Activated CD4-positive, alpha-beta T cell treated with anti-CD3 and anti-CD28 coated beads, Interleukin-2, amount 10 ng/mL, durations not matched to agents 7 days and 5 days (primary cell): ENCODE data around the gene ELAVL3. TPM values are rescaled to one million over a fixed set of nuclear protein-coding genes. Genes with fewer than 3 reads are reported as not detected.

Source experiments
- CTCF ChIA-PET: fragments of 350-600 bp; sonication (Branson Sonifier 250); formaldehyde crosslinking; loops from one replicate; lab custom pipeline; 2021; ENCODE audit warnings: antibody characterized with exemption; lab: Charles Lee
- POLR2A ChIA-PET: fragments of 350-600 bp; sonication (Branson Sonifier 250); formaldehyde crosslinking; loops from one replicate; lab custom pipeline; 2021; ENCODE audit warnings: antibody characterized with exemption; lab: Charles Lee
- DNase-seq: peaks from one replicate; pipeline ENCODE4 v3.0.0-alpha.2; 2020
- H3K27ac Mint-ChIP-seq: one replicate; pipeline ENCODE4 v1.8.0; 2021; ENCODE audit warnings: mild to moderate bottlenecking, moderate library complexity, mixed read lengths
- H3K27me3 Mint-ChIP-seq: one replicate; pipeline ENCODE4 v1.8.0; 2021; ENCODE audit warnings: mixed read lengths
- H3K36me3 Mint-ChIP-seq: one replicate; pipeline ENCODE4 v1.8.0; 2021; ENCODE audit warnings: low read depth, mixed read lengths
- H3K4me1 Mint-ChIP-seq: one replicate; pipeline ENCODE4 v1.8.0; 2021; ENCODE audit warnings: mixed read lengths
- H3K4me3 Mint-ChIP-seq: one replicate; pipeline ENCODE4 v1.8.0; 2021; ENCODE audit warnings: mild to moderate bottlenecking, moderate library complexity, mixed read lengths
- H3K9me3 Mint-ChIP-seq: one replicate; pipeline ENCODE4 v1.8.0; 2021; ENCODE audit warnings: mixed read lengths
- total RNA-seq, 2 experiments: library from RNA; stranded (reverse); gene quantifications; one replicate each; pipeline ENCODE4 v1.2.3, GENCODE V29; 2021

The ELAVL3 gene
- total RNA-seq, 2 experiments from 2014 or later = 0.50 TPM; not detected in 1

DNA sequence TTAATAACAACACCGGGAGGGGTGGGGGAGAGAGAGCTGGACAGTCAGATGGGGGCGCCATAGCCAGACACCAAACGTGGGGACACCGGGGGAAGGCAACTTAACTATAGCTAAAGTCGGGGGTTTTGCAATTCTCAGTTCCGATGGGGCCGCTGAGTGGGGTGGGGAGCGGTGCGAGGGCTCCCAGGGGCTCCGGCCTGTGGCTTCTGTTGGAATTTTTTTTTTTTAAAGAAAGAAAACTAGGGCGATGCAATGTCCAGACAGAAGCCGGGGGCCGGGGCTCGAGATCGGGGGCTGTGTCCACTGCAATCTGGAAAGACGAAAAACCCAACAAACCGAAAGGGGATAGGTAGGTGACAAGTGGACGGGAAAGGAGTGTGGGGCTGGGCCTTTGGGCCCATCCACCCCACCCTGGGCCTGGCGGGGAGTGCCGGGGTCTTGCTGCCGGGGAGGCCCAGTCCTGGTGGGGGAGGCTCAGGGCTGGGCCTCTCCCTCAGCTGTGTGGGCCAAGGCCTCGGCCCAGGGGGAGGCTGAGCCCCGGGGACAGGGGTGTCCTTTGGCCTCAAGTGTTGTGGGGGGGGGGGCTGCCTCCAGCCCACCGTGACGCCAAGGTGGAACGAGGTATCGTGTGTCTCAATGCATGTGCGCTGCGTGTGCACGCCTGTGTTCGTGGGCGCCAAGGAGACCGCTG is 28.1 kb downstream of the ELAVL3 start:
- H3K4me1 Mint-ChIP-seq = no peaks in the 10 kb centered on the region
- ChIA-PET POLR2A (interaction anchor here (0.6 to 0.7 kb wide), 2 partner anchors 23 to 935 kb away, joined by 5 to 8 read pairs; no protein-coding TSS in a partner anchor), CTCF (interaction anchor here (0.5 to 1.6 kb wide), 3 partner anchors 18 to 233 kb away, joined by 3 to 7 read pairs (median 6); partner anchors contain the start of gene ODAD3)
- no peak for DNase-seq
- no peak overlapping the region for H3K4me3 Mint-ChIP-seq
- H3K9me3 Mint-ChIP-seq = no peaks in the 10 kb centered on the region
- no peaks in the 10 kb centered on the region for H3K27me3 Mint-ChIP-seq
- peaks cover 2% of the 10 kb centered on the region for H3K36me3 Mint-ChIP-seq
- H3K27ac Mint-ChIP-seq = no peak overlapping the region

GRCh38 chr19:11451871-11452619 is 28.8 kb downstream of the ELAVL3 start:
- Mint-ChIP-seq H3K4me1 (no peaks in the 10 kb centered on the region), H3K4me3 (no peak overlapping the region), H3K9me3 (no peaks in the 10 kb centered on the region), H3K27me3 (no peaks in the 10 kb centered on the region), H3K36me3 (peaks cover 2% of the 10 kb centered on the region), H3K27ac (no peak overlapping the region)
- DNase-seq = no peak
- ChIA-PET POLR2A (interaction anchor here (0.6 to 0.7 kb wide), 3 partner anchors 23 to 934 kb away, joined by 3 to 8 read pairs (median 5); no protein-coding TSS in a partner anchor), CTCF (interaction anchor here (0.5 to 1.6 kb wide), 5 partner anchors 17 to 1435 kb away, joined by 3 to 7 read pairs (median 4); partner anchors contain the start of gene ODAD3)

- Mint-ChIP-seq H3K36me3 (peaks cover 2% of the 10 kb centered on the region), H3K4me3 (no peak overlapping the region), H3K27ac (no peak overlapping the region), H3K4me1 (no peaks in the 10 kb centered on the region), H3K9me3 (no peaks in the 10 kb centered on the region), H3K27me3 (no peaks in the 10 kb centered on the region)
- POLR2A ChIA-PET = interaction anchor here (0.6 kb wide), 1 partner anchor 95 kb away, joined by 3 read pairs; no protein-coding TSS in a partner anchor
- no peak for DNase-seq
- CTCF ChIA-PET = interaction anchor here (0.6 to 1.6 kb wide), 3 partner anchors 17 to 499 kb away, joined by 4 to 7 read pairs (median 6); partner anchors contain the start of gene ODAD3
These were observed 29.4 kb downstream of the ELAVL3 start for GRCh38 chr19:11451327-11451870.

DNA sequence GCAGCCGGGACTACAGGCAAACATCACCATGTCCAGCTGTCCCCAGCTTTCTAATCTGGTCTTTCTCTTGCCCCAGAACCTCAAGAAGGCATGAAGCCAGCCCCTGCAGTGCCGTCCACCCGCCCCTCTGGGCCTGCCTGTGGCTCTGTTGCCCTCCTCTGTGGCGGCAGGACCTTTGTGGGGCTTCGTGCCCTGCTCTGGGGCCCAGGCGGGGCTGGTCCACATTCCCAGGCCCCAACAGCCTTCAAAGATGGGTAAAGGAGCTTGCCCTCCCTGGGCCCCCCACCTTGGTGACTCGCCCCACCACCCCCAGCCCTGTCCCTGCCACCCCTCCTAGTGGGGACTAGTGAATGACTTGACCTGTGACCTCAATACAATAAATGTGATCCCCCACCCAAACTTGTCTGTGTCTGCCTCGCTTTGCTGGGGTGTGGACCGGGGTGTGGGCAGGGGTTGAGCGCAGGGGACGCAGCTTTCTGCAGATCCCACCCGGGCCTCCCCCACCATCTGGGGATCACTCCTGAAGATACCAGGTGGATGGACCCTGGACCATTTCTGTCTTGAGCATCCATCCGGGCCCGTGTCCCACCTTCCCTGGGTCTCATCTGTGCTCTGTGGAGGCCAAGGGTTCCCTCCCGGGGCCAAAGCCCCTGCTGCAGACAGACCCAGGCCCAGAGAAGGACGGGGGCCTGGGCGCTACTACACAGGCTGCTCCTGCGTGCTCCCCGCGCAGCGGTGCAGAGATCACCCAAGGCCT is 30.1 kb downstream of the ELAVL3 start:
- H3K27ac Mint-ChIP-seq = no peak overlapping the region
- H3K4me1 Mint-ChIP-seq = no peaks in the 10 kb centered on the region
- no peak overlapping the region for H3K4me3 Mint-ChIP-seq
- H3K27me3 Mint-ChIP-seq = no peaks in the 10 kb centered on the region
- CTCF ChIA-PET = no interaction called here
- H3K9me3 Mint-ChIP-seq = no peaks in the 10 kb centered on the region
- H3K36me3 Mint-ChIP-seq = peaks cover 2% of the 10 kb centered on the region
- no peak for DNase-seq
- POLR2A ChIA-PET = no interaction called here

DNA sequence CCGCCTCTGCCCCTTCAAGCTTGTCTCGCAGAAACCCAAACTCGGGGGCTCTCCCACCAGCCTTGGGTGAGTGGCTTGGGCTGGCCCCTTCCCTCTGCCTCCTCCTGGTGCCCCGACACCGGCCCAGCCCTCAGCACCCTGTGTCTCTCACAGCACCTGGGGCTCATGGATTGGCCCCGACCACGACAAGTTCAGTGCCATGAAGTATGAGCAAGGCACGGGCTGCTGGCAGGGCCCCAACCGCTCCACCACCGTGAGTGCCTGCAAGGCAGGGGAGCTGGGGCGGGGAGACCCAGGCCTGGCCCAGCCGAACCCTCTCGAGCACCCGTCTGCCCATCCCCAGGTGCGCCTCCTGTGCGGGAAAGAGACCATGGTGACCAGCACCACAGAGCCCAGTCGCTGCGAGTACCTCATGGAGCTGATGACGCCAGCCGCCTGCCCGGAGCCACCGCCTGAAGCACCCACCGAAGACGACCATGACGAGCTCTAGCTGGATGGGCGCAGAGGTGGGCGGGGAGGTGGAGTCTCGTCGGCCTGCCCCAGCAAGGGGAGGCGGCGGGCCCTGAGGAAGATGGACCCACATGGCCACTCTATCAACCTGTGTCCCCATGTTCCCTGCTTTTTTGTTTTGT is 31.8 kb downstream of the ELAVL3 start:
- peaks cover 5% of the 10 kb centered on the region for H3K36me3 Mint-ChIP-seq
- H3K4me3 Mint-ChIP-seq = no peak overlapping the region
- no peak for DNase-seq
- CTCF ChIA-PET = interaction anchor here (0.6 to 1.9 kb wide), 2 partner anchors 34 to 129 kb away, joined by 3 to 4 read pairs; no protein-coding TSS in a partner anchor
- H3K27me3 Mint-ChIP-seq = no peaks in the 10 kb centered on the region
- no peaks in the 10 kb centered on the region for H3K4me1 Mint-ChIP-seq
- POLR2A ChIA-PET = no interaction called here
- H3K9me3 Mint-ChIP-seq = no peaks in the 10 kb centered on the region
- H3K27ac Mint-ChIP-seq = no peak overlapping the region

- ChIA-PET CTCF (interaction anchor here (0.8 to 1.9 kb wide), 5 partner anchors 9 to 155 kb away, joined by 3 to 4 read pairs (median 3); no protein-coding TSS in a partner anchor), POLR2A (no interaction called here)
- DNase-seq = no peak
- no peaks in the 10 kb centered on the region for H3K9me3 Mint-ChIP-seq
- H3K4me1 Mint-ChIP-seq = no peaks in the 10 kb centered on the region
- no peak overlapping the region for H3K4me3 Mint-ChIP-seq
- no peaks in the 10 kb centered on the region for H3K27me3 Mint-ChIP-seq
- H3K36me3 Mint-ChIP-seq = peaks cover 5% of the 10 kb centered on the region
- H3K27ac Mint-ChIP-seq = no peak overlapping the region
These were observed 32.4 kb downstream of the ELAVL3 start for GRCh38 chr19:11448410-11448809.

- Mint-ChIP-seq H3K9me3 (no peaks in the 10 kb centered on the region), H3K27me3 (no peaks in the 10 kb centered on the region), H3K36me3 (peaks cover 7% of the 10 kb centered on the region), H3K4me3 (no peak overlapping the region), H3K27ac (no peak overlapping the region), H3K4me1 (no peaks in the 10 kb centered on the region)
- CTCF ChIA-PET = interaction anchor here (0.8 to 1.2 kb wide), 4 partner anchors 10 to 154 kb away, joined by 3 read pairs; no protein-coding TSS in a partner anchor
- POLR2A ChIA-PET = no interaction called here
- no peak for DNase-seq
These were observed 33.2 kb downstream of the ELAVL3 start for GRCh38 chr19:11447347-11448262.

GRCh38 chr19:11446652-11447301 is 34.1 kb downstream of the ELAVL3 start:
- CTCF ChIA-PET = interaction anchor here (1.1 kb wide), 1 partner anchor 36 kb away, joined by 3 read pairs; no protein-coding TSS in a partner anchor
- no peak for DNase-seq
- peaks cover 12% of the 10 kb centered on the region for H3K36me3 Mint-ChIP-seq
- no peaks in the 10 kb centered on the region for H3K4me1 Mint-ChIP-seq
- H3K27me3 Mint-ChIP-seq = no peaks in the 10 kb centered on the region
- no peak overlapping the region for H3K27ac Mint-ChIP-seq
- POLR2A ChIA-PET = no interaction called here
- H3K9me3 Mint-ChIP-seq = no peaks in the 10 kb centered on the region
- no peak overlapping the region for H3K4me3 Mint-ChIP-seq

- H3K27me3 Mint-ChIP-seq = no peaks in the 10 kb centered on the region
- DNase-seq = no peak
- no peaks in the 10 kb centered on the region for H3K9me3 Mint-ChIP-seq
- POLR2A ChIA-PET = no interaction called here
- H3K4me3 Mint-ChIP-seq = no peak overlapping the region
- CTCF ChIA-PET = interaction anchor here (0.9 to 1.3 kb wide), 4 partner anchors 11 to 202 kb away, joined by 3 to 7 read pairs (median 4); partner anchors contain the start of genes ODAD3, PRKCSH and SWSAP1
- H3K27ac Mint-ChIP-seq = no peak overlapping the region
- peaks cover 18% of the 10 kb centered on the region for H3K36me3 Mint-ChIP-seq
- H3K4me1 Mint-ChIP-seq = no peaks in the 10 kb centered on the region
These were observed 34.6 kb downstream of the ELAVL3 start for GRCh38 chr19:11446271-11446651.

GRCh38 chr19:11445141-11445540 is 35.7 kb downstream of the ELAVL3 start:
- no peaks in the 10 kb centered on the region for H3K27me3 Mint-ChIP-seq
- no peak overlapping the region for H3K27ac Mint-ChIP-seq
- no peak overlapping the region for H3K4me3 Mint-ChIP-seq
- POLR2A ChIA-PET = no interaction called here
- no peak for DNase-seq
- H3K9me3 Mint-ChIP-seq = no peaks in the 10 kb centered on the region
- CTCF ChIA-PET = interaction anchor here (0.6 to 1.3 kb wide), 4 partner anchors 10 to 282 kb away, joined by 3 to 7 read pairs (median 4); partner anchors contain the start of genes ODAD3, PRKCSH and SWSAP1
- H3K36me3 Mint-ChIP-seq = peaks cover 23% of the 10 kb centered on the region
- peaks cover 5% of the 10 kb centered on the region for H3K4me1 Mint-ChIP-seq
